Fibroblast of lung (primary cell): ENCODE data around the gene CSKMT.

ENCODE experiments used
- CTCF ChIP-seq, 2 donors: IDR thresholded peaks in 1 of 2; conservative IDR thresholded peaks in 1 of 2; 1 replicate in 1 of 2; 2 replicates in 1 of 2; pipeline ENCODE4 v1.5.1; 2011 to 2012; ENCODE audit warnings: low read length in 2 of 2, control low read depth in 1 of 2, inconsistent platforms in 1 of 2, low read depth in 1 of 2, mild to moderate bottlenecking in 1 of 2
- EZH2 ChIP-seq: IDR thresholded peaks from 2 replicates; pipeline ENCODE4 v1.5.1; 2012; ENCODE audit warnings: low read length, control low read depth, mild to moderate bottlenecking; ENCODE audit errors: missing control alignments

GRCh38 chr11:62702246-62702645 lies 37.1 kb downstream of the CSKMT start:
- no peak for TF ChIP-seq CTCF (conservative IDR thresholded peaks at IDR 0.05 in 1 of 2, IDR thresholded peaks at IDR 0.05 in 1 of 2; ENCODE audit: low read depth in 1 of 2, low read length in 2 of 2)
- TF ChIP-seq EZH2, result no peak
